GM23338 (cell line): Measurements from ENCODE around the gene OS9. TPM values are rescaled to one million over a fixed set of nuclear protein-coding genes. Genes with fewer than 3 reads are reported as not detected.

ENCODE experiments used
- ATAC-seq: fragments of 200-7000 bp; cut with Tn5 transposase; 3 replicates; pipeline ENCODE4 v1.9.1; 2020
- DNase-seq: peaks from one replicate; pipeline ENCODE4 v3.0.0-alpha.2; 2015; ENCODE audit warnings: low spot score
- H2AFZ ChIP-seq: fragments of 200-600 bp; sonication (generic); 2 replicates; pipeline ENCODE4 v1.8.0; 2016; ENCODE audit warnings: antibody characterized with exemption, mild to moderate bottlenecking, moderate library complexity
- H3F3A ChIP-seq: fragments of 200-600 bp; sonication (generic); replicated peaks from 2 replicates; pipeline ENCODE4 v1.8.0; 2017; ENCODE audit warnings: antibody characterized with exemption, mixed run types, low read depth
- H3K27ac ChIP-seq: fragments of 200-600 bp; sonication (generic); 2 replicates; pipeline ENCODE4 v1.6.1; 2016; ENCODE audit warnings: low read depth
- H3K27me3 ChIP-seq: fragments of 200-600 bp; sonication (generic); 2 replicates; pipeline ENCODE4 v1.8.0; 2016; ENCODE audit warnings: mild to moderate bottlenecking, mixed run types, moderate library complexity; ENCODE audit not compliant: insufficient read depth
- H3K36me3 ChIP-seq: fragments of 200-600 bp; sonication (generic); 2 replicates; pipeline ENCODE4 v1.8.0; 2016; ENCODE audit warnings: mild to moderate bottlenecking; ENCODE audit not compliant: insufficient read depth
- H3K4me1 ChIP-seq: fragments of 200-600 bp; sonication (generic); 2 replicates; pipeline ENCODE4 v1.8.0; 2016; ENCODE audit warnings: mild to moderate bottlenecking, moderate library complexity; ENCODE audit not compliant: insufficient read depth
- H3K4me2 ChIP-seq: fragments of 200-600 bp; sonication (generic); 2 replicates; pipeline ENCODE4 v1.7.1; 2017; ENCODE audit warnings: mixed run types
- H3K4me3 ChIP-seq: fragments of 200-600 bp; sonication (generic); 2 replicates; pipeline ENCODE4 v1.6.1; 2016; ENCODE audit warnings: mixed run types
- H3K79me2 ChIP-seq: fragments of 200-600 bp; sonication (generic); replicated peaks from 2 replicates; pipeline ENCODE4 v1.8.0; 2017; ENCODE audit warnings: mild to moderate bottlenecking; ENCODE audit not compliant: insufficient read depth
- H3K9me2 ChIP-seq: fragments of 200-600 bp; sonication (generic); 2 replicates; pipeline ENCODE4 v1.8.0; 2017; ENCODE audit not compliant: insufficient read depth
- H4K20me1 ChIP-seq: fragments of 200-600 bp; sonication (generic); replicated peaks from 2 replicates; pipeline ENCODE4 v1.8.0; 2017; ENCODE audit warnings: mild to moderate bottlenecking; ENCODE audit not compliant: insufficient read depth
- H3K27ac Mint-ChIP-seq: 2 replicates; pipeline ENCODE4 v1.8.0; 2020; ENCODE audit warnings: inconsistent platforms, mild to moderate bottlenecking, moderate library complexity, mixed read lengths
- H3K27me3 Mint-ChIP-seq: 3 replicates; pipeline ENCODE4 v1.8.0; 2022; ENCODE audit warnings: low read depth, mild to moderate bottlenecking, moderate library complexity, mixed read lengths, inconsistent platforms; ENCODE audit not compliant: insufficient read depth, poor library complexity
- H3K36me3 Mint-ChIP-seq: 3 replicates; pipeline ENCODE4 v1.8.0; 2021; ENCODE audit warnings: low read depth, mild to moderate bottlenecking, inconsistent platforms, moderate library complexity, mixed read lengths
- H3K4me1 Mint-ChIP-seq: 3 replicates; pipeline ENCODE4 v1.8.0; 2020; ENCODE audit warnings: mild to moderate bottlenecking, inconsistent platforms, mixed read lengths
- H3K4me3 Mint-ChIP-seq: 3 replicates; pipeline ENCODE4 v1.8.0; 2021; ENCODE audit warnings: moderate library complexity, mild to moderate bottlenecking, inconsistent platforms, mixed read lengths
- H3K9me3 Mint-ChIP-seq: 3 replicates; pipeline ENCODE4 v1.8.0; 2020; ENCODE audit warnings: moderate library complexity, mild to moderate bottlenecking, inconsistent platforms, mixed read lengths
- CTCF ChIP-seq, 2 experiments: fragments of 200-600 bp in 1 of 2; sonication (generic) in 1 of 2; conservative IDR thresholded peaks; 2 replicates each; pipeline versions ENCODE4 v1.5.1 to v1.6.1; 2016 to 2017; ENCODE audit warnings: antibody characterized with exemption in 2 of 2, low read depth in 2 of 2, mild to moderate bottlenecking in 2 of 2, moderate library complexity in 1 of 2
- EZH2phosphoT487 ChIP-seq: fragments of 200-600 bp; sonication (generic); IDR thresholded peaks from one replicate; pipeline ENCODE4 v1.8.1; 2018; ENCODE audit warnings: antibody characterized with exemption; ENCODE audit not compliant: unreplicated experiment
- JUNB ChIP-seq: IDR thresholded peaks from one replicate; pipeline ENCODE4 v1.6.1; 2016; ENCODE audit warnings: antibody characterized with exemption; ENCODE audit not compliant: unreplicated experiment
- NANOG ChIP-seq: IDR thresholded peaks from 2 replicates; pipeline ENCODE4 v1.6.1; 2016; ENCODE audit warnings: antibody characterized with exemption, borderline replicate concordance
- POLR2AphosphoS5 ChIP-seq: IDR thresholded peaks from 2 replicates; pipeline ENCODE4 v1.6.1; 2016; ENCODE audit warnings: antibody characterized with exemption, low read depth
- ZNF462 ChIP-seq: fragments of 250-450 bp; sonication (Bioruptor Pico); IDR thresholded peaks from 2 replicates; pipeline ENCODE4 v1.5.0; 2020; ENCODE audit warnings: mild to moderate bottlenecking, moderate library complexity
- polyA plus RNA-seq: library from polyadenylated mRNA; unstranded; fragments of >200 nt; fragmentation: Nextera tagmentation; extraction: Ambion mirVana; gene quantifications from 2 replicates; pipeline ENCODE4 v1.2.1, GENCODE V29; 2016
- total RNA-seq: library from RNA; depleted of rRNA; stranded (reverse); fragments of >200 nt; shearing (Covaris generic); gene quantifications from 2 replicates; pipeline ENCODE4 v1.2.3, GENCODE V29; 2014

OS9 gene
- total and polyA plus RNA-seq, 2 experiments from 2014 or later, result 27.5 to 79.7 TPM

GRCh38 chr12:57657744-57658143, 36.2 kb upstream of the OS9 start (continued):
- TF ChIP-seq ZNF462, result no peak
- no peak for TF ChIP-seq NANOG
- no peak for TF ChIP-seq JUNB

- H3K27me3 Mint-ChIP-seq, result no peaks in the 10 kb centered on the region
- H3K36me3 Mint-ChIP-seq, result peaks cover 13% of the 10 kb centered on the region
- H4K20me1 ChIP-seq, result no peaks in the 10 kb centered on the region
- H3K27ac Mint-ChIP-seq, result no peak overlapping the region
- no peaks in the 10 kb centered on the region for H3K4me1 Mint-ChIP-seq
- no peaks in the 10 kb centered on the region for H3F3A ChIP-seq
- no peaks in the 10 kb centered on the region for H3K4me1 ChIP-seq
- no peak overlapping the region for H2AFZ ChIP-seq
- H3K27ac ChIP-seq, result no peak overlapping the region
- no peak for DNase-seq
- H3K4me3 Mint-ChIP-seq, result no peak overlapping the region
- H3K9me3 Mint-ChIP-seq, result peaks cover 84% of the 10 kb centered on the region
- H3K27me3 ChIP-seq, result no peaks in the 10 kb centered on the region
- H3K79me2 ChIP-seq, result no peaks in the 10 kb centered on the region
- H3K4me2 ChIP-seq, result no peak overlapping the region
- no peak overlapping the region for H3K4me3 ChIP-seq
- no peak for ATAC-seq
- H3K9me2 ChIP-seq, result no peaks in the 10 kb centered on the region
- H3K36me3 ChIP-seq, result peaks cover 4% of the 10 kb centered on the region
- no peak for TF ChIP-seq JUNB
- no peak for TF ChIP-seq EZH2phosphoT487
- no peak for TF ChIP-seq POLR2AphosphoS5
- TF ChIP-seq ZNF462, result no peak
- no peak for TF ChIP-seq CTCF (conservative IDR thresholded peaks at IDR 0.05; ENCODE audit: low read depth in 2 of 2)
Observed at GRCh38 chr12:57658890-57659289, 35.0 kb upstream of the OS9 start.
